ENCODE results near the gene FKBP1B. TPM values are rescaled to one million over a fixed set of nuclear protein-coding genes. Genes with fewer than 3 reads are reported as not detected.
A peak's percentile ranks its signal among the peaks of the same experiment; 100 is the strongest.
"Not testable (repeated sequence)": the region's sequence is repeated elsewhere in the genome, so short reads cannot be mapped to it uniquely, and the experiment has no call there.

Gene FKBP1B
- total RNA-seq, 4 donors from 2014 or later, result 6.0 to 27.3 (median 8.4) TPM

DNA sequence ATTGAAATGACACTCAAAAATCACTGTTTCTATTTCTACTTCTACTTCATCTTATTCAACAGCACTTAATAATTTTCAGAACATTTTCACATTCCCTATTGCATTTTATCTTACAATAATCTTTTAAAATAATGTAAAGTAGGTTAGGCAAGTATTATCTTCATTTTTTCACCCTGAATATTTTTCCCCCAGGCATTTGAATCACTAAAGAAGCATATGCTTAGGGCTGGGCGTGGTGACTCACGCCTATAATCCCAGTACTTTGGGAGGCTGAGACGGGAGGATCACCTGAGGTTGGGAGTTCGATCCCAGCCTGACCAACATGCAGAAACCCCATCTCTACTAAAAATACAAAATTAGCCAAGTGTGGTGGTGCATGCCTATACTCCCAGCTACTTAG, 9.0 kb upstream of the FKBP1B start:
- no peak for DNase-seq
- H3K9me3 ChIP-seq, result no peaks in the 10 kb centered on the region
- peaks cover 0 to 7% (median 0%) of the 10 kb centered on the region in 4 donors for H3K36me3 ChIP-seq
- 93 to 100% methylated on average over 4 of the region's 4 CpGs for WGBS, 2 donors (ENCODE audit: low coverage in 1 of 2)
- H3K4me1 ChIP-seq, result no peaks in the 10 kb centered on the region
- intact Hi-C loops (cut with DNase I; ENCODE audit: low total_unique reads), result no loop called here
- in situ Hi-C loops (cut with MboI; ENCODE audit: low pct_ligation_motif_present in 1 of 4, low pct_unique_long_range_greater_than_20kb in 1 of 4, low sequenced_read_pairs in 3 of 4), result no loop called here
- no peaks in the 10 kb centered on the region for H3K27me3 ChIP-seq
- H3K4me3 ChIP-seq, result no peak overlapping the region
- no peak for TF ChIP-seq POLR2A (IDR thresholded peaks at IDR 0.05)
- TF ChIP-seq, protein P1, sequence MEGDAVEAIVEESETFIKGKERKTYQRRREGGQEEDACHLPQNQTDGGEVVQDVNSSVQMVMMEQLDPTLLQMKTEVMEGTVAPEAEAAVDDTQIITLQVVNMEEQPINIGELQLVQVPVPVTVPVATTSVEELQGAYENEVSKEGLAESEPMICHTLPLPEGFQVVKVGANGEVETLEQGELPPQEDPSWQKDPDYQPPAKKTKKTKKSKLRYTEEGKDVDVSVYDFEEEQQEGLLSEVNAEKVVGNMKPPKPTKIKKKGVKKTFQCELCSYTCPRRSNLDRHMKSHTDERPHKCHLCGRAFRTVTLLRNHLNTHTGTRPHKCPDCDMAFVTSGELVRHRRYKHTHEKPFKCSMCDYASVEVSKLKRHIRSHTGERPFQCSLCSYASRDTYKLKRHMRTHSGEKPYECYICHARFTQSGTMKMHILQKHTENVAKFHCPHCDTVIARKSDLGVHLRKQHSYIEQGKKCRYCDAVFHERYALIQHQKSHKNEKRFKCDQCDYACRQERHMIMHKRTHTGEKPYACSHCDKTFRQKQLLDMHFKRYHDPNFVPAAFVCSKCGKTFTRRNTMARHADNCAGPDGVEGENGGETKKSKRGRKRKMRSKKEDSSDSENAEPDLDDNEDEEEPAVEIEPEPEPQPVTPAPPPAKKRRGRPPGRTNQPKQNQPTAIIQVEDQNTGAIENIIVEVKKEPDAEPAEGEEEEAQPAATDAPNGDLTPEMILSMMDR (IDR thresholded peaks at IDR 0.05), result no peak
- no peak for TF ChIP-seq EP300 (IDR thresholded peaks at IDR 0.05; ENCODE audit: low read depth)
- TF ChIP-seq POLR2AphosphoS5 (IDR thresholded peaks at IDR 0.05), result no peak
- no peak overlapping the region for H3K27ac ChIP-seq

- H3K4me3 ChIP-seq; in situ Hi-C loops (cut with MboI; ENCODE audit: low pct_ligation_motif_present in 1 of 4, low pct_unique_long_range_greater_than_20kb in 1 of 4, low sequenced_read_pairs in 3 of 4); DNase-seq: not testable (repeated sequence)
Measured at GRCh38 chr2:24043133-24043532, 6.4 kb upstream of the FKBP1B start.

DNA sequence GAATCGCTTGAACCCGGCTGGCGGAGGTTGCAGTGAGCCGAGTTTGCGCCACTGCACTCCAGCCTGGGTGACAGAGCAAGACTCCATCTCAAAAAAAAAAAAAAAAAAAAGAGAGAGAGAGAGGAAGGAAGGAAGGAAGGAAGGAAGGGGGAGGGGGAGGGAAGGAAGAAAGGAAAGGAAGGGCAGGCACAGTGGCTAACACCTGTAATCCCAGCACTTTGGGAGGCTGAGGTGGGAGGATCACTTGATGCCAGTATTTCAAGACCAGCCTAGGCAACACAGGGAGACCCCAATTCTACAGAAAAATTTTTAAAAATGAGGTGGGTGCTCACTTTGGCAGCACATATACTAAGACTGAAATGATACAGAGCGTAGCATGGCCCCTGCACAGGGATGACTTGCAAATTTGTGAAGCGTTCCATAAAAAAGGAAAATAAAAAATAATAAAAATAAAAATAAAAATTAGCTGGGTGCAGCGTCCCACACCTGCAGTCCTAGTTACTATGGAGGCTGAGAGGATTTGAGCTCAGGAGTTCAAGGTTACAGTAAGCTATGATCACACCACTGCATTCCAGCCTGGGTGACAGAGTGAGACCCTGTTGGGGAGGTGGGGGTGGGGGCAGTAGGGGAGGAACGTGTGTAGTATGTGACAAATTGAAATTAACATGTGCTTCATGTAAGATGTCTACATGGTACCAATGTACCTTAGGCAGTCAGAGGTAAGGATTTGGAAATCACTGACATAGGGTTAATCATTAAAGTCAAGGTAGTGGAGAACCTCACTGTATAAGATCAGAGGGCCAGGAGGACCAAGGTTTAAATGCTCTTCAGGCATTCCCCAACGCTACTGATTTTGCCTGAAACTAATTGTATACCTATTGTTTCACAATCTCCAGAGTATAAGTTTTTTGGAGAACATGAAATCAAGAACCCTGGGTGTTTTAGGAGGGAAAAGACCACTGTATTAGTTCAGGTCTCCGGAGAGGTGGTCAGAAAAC, 3.7 kb upstream of the FKBP1B start:
- Histone ChIP-seq H3K4me1 (peaks cover 9 to 31% (median 23%) of the 10 kb centered on the region in 4 donors), H3K4me3 (peak overlapping the region in 1 of 4 donors; percentile 65), H3K27ac (no peak overlapping the region), H3K27me3 (peaks cover 13% of the 10 kb centered on the region), H3K36me3 (no peaks in the 10 kb centered on the region), H3K9me3 (no peaks in the 10 kb centered on the region)
- 69 to 84% methylated on average over 4 to 11 of the region's 11 CpGs for WGBS, 2 donors (ENCODE audit: low coverage in 1 of 2)
- TF ChIP-seq, protein P1 (IDR thresholded peaks at IDR 0.05), result no peak
- no peak for TF ChIP-seq POLR2AphosphoS5 (IDR thresholded peaks at IDR 0.05)
- no peak for TF ChIP-seq POLR2A (IDR thresholded peaks at IDR 0.05)
- no peak for TF ChIP-seq EP300 (IDR thresholded peaks at IDR 0.05; ENCODE audit: low read depth)
- intact Hi-C loops (cut with DNase I; ENCODE audit: low total_unique reads), result no loop called here
- in situ Hi-C loops (cut with MboI; ENCODE audit: low pct_ligation_motif_present in 1 of 4, low pct_unique_long_range_greater_than_20kb in 1 of 4, low sequenced_read_pairs in 3 of 4), result no loop called here
- DNase-seq, result no peak

More at GRCh38 chr2:24043133-24043532, 6.4 kb upstream of the FKBP1B start:
- H3K9me3 ChIP-seq; H3K27ac ChIP-seq; intact Hi-C loops (cut with DNase I; ENCODE audit: low total_unique reads); H3K36me3 ChIP-seq; H3K27me3 ChIP-seq: not testable (repeated sequence)
- WGBS, 2 donors (ENCODE audit: low coverage in 1 of 2), result 84 to 97% methylated on average over 3 to 6 of the region's 6 CpGs
- H3K4me1 ChIP-seq, result peaks cover 4 to 16% (median 11%) of the 10 kb centered on the region in 4 donors

- H3K4me1 ChIP-seq, result peaks cover 9 to 31% (median 23%) of the 10 kb centered on the region in 4 donors
- H3K9me3 ChIP-seq, result no peaks in the 10 kb centered on the region
- peak overlapping the region; percentile 58 to 77 (median 68) for H3K4me3 ChIP-seq
- intact Hi-C loops (cut with DNase I; ENCODE audit: low total_unique reads) (no loop called here), in situ Hi-C loops (cut with MboI; ENCODE audit: low pct_ligation_motif_present in 1 of 4, low pct_unique_long_range_greater_than_20kb in 1 of 4, low sequenced_read_pairs in 3 of 4) (no loop called here)
- TF ChIP-seq POLR2AphosphoS5 (IDR thresholded peaks at IDR 0.05) (no peak), POLR2A (IDR thresholded peaks at IDR 0.05) (no peak), EP300 (IDR thresholded peaks at IDR 0.05; ENCODE audit: low read depth) (no peak)
- TF ChIP-seq, protein P1 (IDR thresholded peaks at IDR 0.05), result no peak
- no peaks in the 10 kb centered on the region for H3K36me3 ChIP-seq
- peak overlapping the region in 2 of 4 donors; percentile 63 to 82 for H3K27ac ChIP-seq
- WGBS, 2 donors (ENCODE audit: low coverage in 1 of 2), result 0% methylated on average over 2 of the region's 2 CpGs
- H3K27me3 ChIP-seq, result peaks cover 13% of the 10 kb centered on the region
- DNase-seq, result no peak
Measured at GRCh38 chr2:24046599-24046929, 3.0 kb upstream of the FKBP1B start.
